ENCODE data around the gene SCAF1.

SCAF1 gene, protein sequence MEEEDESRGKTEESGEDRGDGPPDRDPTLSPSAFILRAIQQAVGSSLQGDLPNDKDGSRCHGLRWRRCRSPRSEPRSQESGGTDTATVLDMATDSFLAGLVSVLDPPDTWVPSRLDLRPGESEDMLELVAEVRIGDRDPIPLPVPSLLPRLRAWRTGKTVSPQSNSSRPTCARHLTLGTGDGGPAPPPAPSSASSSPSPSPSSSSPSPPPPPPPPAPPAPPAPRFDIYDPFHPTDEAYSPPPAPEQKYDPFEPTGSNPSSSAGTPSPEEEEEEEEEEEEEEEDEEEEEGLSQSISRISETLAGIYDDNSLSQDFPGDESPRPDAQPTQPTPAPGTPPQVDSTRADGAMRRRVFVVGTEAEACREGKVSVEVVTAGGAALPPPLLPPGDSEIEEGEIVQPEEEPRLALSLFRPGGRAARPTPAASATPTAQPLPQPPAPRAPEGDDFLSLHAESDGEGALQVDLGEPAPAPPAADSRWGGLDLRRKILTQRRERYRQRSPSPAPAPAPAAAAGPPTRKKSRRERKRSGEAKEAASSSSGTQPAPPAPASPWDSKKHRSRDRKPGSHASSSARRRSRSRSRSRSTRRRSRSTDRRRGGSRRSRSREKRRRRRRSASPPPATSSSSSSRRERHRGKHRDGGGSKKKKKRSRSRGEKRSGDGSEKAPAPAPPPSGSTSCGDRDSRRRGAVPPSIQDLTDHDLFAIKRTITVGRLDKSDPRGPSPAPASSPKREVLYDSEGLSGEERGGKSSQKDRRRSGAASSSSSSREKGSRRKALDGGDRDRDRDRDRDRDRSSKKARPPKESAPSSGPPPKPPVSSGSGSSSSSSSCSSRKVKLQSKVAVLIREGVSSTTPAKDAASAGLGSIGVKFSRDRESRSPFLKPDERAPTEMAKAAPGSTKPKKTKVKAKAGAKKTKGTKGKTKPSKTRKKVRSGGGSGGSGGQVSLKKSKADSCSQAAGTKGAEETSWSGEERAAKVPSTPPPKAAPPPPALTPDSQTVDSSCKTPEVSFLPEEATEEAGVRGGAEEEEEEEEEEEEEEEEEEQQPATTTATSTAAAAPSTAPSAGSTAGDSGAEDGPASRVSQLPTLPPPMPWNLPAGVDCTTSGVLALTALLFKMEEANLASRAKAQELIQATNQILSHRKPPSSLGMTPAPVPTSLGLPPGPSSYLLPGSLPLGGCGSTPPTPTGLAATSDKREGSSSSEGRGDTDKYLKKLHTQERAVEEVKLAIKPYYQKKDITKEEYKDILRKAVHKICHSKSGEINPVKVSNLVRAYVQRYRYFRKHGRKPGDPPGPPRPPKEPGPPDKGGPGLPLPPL

DNA sequence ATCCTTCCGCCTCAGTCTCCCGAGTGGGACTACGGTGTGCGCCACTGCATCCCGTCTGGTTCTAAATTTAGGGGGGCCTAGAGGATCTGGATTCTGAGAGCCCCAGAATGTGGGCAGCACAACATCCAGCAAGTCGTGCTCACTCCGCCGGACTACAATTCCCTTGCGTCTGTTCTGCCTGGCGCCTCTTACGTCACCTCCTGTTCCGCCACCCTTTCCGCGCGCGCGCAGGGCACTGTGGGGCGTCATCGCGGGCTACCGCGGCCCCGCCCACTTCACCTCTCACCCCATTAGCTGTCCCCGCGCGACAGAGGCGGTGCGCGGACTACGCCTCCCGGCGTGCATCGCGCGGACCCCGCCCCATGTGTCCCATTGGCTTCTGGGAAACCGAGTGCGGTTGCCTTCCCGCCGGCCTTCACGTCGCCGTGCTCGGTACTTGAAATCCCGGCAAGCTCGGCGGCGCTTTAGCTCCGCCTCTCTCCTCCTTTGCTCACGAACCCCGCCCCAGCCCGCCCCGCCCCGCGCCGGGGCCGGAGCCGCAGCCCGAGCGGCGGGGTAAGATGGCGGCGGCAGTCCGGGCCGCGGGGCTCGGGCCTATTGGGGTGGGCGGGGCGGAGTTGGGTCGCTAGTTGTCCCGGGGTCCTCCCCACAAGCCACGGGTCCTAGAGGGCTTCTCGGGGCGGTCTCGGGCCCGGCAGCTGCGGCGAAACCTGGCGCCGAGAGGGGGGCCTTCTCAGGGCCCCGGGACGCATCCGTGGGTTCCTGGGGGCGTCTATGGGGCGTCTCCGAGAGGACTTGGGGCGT lies at the start of gene SCAF1:
Gene SCAF1 (plus strand): TSS at position 522 of the 804 bp plus-strand sequence. CDS start 2,818 bp downstream, outside the sequence.
- peak; percentile 89 for FAIRE-seq

DNA sequence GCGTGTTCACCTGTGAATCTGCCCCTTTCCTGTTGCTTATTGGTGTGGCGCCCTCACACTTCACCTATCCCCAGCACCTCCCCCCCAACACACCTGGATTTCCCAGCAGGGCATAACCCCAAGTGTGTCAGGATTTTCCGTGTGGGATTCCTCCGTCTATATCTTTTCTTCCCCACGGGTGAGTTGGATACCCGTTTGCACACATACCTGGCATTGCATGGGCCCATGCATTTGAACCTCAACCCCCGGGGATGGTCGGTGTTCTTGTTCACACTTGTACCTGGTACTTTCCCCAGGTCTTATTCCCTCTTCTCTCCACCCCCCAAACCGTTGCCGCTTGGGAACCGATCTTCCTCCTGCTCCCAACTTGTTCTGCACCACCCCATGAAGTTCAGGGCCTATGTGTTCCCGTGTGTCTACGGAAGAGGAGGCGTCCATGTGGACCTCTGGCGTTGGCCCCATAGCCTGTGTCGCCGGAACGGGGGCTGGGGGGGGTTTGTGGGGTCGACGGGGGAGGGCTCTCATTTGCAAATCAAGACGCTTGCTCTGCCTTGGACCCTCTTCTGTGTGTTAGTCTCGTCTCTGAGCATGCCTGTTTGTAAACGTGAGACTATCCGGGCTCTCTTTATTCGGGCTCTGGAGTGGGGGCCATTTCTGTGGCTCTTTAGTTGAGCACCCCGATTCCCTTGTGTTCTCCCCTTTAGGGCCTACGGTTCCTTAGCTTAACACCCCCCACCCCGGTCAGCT lies 49.4 kb upstream of the SCAF1 start:
- no peak for FAIRE-seq

DNA sequence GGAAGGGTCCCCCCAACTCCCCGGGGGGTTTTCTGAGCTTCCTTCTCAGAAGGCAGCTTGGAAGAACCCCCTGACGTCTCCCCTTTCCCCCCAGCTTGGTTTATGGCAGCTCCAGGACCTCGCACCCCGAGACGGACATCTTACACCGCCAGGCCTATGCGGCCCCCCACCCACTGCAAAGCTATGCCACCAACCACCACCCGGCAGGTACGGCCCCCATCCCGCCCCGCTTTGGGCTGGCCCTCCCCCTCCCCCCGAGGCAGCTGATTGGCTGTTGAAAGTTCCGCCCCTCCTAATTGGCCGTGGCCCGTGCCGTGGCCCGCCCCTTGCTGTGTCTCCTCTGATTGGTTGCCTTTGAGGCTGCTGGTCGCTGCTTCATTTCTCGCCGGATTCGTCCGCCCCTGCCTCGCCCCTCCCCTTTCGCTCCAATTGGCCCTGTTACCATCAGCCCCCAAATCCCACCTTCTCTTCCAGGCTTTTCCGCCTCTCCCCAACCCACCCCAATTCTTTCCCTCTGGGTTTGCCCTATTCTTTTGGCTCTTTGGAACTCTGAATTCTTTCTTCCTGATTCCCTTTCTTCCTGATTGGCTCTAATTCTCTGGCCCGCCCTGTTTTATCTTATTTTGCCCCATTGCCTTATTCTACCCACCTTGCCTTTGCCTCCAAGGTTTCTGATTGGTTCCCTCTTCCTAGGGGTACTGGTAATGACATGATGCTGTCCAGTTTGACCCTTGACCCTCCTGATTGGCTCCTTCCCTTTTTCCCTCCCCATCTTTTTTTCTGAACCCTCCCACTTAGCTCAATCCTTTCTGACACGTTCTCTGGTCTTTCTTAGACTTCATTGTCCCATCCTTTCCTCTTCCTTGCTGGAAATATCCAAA lies 48.5 kb upstream of the SCAF1 start:
- no peak for FAIRE-seq

DNA sequence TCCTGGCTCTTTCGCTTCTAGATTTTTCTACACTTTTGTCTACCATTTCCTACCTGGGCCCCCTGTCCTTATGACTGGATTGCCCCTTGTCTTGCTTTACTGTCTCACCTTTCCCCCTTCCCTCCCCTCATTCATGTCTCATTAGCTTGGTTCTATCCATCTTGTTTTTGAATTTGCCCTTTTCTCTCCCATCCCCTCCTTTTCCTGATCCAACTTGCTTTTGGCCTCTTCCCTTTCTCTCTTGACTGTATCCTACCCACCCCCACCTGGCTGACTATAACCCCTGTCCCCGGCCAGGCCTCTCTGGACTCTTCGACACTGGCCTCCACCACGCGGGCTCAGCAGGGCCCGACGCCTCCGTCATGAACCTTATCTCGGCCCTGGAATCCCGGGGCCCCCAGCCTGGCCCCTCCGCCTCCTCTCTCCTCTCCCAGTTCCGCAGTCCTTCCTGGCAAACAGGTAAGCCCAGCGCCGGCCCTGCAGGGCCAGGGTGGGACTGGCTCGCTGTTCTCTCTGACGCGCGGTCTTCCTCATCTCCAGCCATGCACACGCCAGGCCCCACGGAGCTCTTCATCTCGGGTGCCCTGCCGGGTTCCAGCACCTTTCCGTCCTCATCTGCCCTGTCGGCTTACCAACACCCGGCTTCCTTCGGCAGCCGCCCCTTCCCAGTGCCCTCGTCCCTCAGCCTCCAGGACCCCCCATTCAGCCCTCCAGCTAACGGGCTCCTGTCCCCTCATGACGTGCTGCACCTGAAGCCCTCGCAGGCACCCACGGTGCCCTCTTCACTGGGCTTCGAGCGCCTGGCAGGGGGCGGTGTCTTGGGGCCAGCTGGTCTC lies 47.6 kb upstream of the SCAF1 start:
- FAIRE-seq: no peak

DNA sequence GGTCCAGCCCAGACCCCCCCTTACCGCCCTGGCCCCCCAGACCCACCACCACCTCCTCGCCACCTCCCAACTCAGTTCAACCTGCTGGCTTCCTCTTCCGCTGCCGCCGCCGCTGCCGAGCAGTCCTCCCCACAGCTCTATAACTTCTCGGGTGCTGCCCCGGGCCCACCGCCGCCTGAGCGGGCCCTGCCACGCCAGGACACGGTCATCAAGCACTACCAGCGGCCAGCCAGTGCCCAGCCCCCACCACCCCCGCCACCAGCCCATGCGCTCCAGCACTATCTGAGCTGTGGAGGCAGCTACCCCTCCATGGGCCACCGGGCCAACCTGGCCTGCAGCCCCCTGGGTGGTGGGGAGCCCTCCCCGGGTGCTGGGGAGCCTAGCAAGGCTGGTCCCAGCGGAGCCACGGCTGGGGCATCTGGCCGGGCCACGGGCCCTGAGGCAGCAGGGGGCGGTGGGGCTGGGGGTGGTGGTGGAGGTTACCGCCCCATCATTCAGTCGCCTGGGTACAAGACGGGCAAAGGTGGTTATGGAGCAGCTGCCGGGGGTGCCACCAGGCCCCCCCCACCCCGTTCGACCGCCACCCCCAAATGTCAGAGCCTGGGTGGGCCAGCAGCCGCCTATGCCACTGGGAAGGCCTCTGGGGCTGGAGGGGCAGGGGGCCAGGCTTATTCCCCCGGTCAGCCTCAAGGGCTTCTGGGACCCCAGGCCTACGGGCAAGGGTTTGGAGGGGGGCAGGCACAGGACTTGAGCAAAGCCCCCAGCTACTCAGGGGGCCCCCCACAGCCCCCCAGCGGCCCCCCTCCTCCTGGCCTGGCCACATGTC lies 46.8 kb upstream of the SCAF1 start:
- FAIRE-seq: no peak

DNA sequence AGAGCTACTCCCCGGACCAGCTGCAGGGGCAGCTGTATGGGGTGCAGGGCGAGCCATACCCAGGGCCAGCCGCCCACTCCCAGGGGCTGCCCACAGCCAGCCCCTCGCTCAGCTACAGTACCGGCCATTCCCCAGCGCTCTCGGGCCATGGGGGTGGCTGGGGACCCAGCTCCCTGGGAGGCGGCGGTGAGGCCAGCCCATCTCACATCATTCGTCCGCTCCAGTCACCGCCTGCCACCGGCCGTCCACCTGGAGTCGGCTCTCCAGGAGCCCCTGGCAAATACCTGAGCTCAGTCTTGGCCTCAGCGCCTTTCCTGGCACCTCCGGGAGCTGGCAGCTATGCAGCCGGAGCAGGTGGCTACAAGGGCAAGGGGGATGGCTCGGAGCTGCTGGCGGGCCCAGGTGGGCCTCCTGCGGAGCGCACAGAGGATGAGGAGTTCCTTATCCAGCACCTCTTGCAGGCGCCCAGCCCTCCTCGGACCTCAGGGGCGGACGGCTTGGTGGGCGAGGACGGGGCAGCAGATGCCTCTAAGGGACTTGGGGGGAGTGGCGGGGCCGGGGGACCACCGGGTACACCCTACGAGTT lies 46.1 kb upstream of the SCAF1 start:
- no peak for FAIRE-seq

DNA sequence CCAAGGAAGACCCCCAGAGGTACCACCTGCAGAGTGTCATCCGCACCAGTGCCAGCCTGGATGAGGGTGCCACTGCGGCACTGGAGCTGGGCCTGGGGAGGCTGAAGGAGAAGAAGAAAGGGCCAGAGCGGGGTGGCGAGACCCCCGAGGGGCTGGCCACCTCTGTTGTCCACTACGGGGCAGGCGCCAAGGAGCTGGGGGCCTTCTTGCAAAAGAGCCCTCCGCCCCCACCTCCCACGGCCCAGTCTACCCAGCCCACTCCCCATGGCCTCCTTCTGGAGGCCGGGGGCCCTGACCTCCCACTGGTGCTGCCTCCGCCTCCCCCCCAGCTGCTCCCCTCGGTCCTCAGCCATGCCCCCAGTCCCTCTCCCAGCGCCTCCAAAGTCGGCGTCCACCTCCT lies 45.6 kb upstream of the SCAF1 start:
- no peak for FAIRE-seq

DNA sequence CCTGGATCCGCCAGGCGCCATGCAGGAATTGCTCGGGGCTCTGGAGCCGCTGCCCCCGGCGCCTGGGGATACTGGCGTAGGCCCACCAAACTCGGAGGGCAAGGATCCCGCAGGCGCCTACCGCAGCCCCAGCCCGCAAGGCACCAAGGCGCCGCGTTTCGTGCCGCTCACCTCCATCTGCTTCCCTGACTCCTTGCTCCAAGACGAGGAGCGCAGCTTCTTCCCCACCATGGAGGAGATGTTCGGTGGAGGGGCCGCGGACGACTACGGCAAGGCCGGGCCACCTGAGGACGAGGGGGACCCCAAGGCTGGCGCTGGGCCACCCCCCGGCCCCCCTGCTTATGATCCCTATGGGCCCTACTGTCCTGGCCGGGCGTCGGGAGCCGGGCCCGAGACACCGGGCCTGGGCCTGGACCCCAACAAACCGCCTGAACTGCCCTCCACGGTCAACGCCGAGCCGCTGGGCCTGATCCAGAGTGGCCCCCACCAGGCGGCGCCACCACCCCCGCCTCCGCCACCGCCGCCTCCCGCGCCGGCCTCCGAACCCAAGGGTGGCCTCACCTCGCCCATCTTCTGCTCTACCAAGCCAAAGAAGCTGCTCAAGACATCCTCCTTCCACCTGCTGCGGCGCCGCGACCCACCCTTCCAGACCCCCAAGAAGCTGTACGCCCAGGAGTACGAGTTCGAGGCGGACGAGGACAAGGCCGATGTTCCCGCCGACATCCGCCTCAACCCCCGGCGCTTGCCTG lies 44.9 kb upstream of the SCAF1 start:
- FAIRE-seq: no peak

DNA sequence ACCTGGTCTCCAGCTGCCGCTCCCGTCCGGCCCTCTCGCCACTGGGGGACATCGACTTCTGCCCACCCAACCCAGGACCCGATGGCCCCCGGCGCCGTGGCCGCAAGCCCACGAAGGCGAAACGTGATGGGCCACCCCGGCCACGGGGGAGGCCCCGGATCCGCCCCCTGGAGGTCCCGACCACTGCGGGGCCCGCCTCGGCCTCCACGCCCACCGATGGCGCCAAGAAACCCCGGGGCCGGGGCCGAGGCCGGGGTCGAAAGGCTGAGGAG lies 44.4 kb upstream of the SCAF1 start:
- no peak for FAIRE-seq

DNA sequence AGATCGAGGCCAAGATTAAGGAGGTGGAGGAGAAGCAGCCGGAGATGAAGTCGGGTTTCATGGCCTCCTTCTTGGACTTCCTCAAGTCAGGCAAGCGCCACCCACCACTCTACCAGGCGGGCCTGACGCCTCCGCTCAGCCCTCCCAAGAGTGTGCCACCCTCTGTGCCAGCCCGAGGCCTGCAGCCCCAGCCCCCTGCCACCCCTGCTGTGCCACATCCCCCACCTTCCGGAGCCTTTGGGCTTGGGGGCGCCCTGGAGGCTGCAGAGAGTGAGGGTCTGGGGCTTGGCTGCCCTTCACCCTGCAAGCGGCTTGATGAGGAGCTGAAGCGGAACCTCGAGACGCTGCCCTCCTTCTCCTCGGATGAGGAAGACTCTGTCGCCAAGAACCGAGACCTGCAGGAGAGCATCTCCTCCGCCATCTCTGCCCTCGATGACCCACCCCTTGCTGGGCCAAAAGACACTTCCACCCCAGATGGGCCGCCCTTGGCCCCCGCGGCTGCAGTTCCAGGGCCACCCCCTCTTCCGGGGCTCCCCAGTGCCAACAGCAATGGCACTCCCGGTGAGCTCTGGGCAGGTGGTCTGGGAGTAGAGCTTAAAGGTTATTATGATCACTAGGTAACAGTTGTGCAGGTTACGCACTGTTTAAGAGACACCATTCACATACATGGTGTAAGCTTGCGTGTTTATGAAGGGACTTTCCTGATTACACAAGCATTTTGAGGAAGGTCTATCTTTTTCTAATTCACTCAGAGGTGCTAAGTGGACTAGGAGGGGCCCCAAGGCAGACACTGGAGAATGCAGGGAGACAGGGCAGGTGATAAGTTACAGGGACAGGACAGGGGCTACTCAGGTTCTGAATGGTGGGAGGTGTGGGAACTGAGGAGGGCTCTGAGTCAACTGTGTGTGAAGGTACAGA lies 42.4 kb upstream of the SCAF1 start:
- no peak for FAIRE-seq

DNA sequence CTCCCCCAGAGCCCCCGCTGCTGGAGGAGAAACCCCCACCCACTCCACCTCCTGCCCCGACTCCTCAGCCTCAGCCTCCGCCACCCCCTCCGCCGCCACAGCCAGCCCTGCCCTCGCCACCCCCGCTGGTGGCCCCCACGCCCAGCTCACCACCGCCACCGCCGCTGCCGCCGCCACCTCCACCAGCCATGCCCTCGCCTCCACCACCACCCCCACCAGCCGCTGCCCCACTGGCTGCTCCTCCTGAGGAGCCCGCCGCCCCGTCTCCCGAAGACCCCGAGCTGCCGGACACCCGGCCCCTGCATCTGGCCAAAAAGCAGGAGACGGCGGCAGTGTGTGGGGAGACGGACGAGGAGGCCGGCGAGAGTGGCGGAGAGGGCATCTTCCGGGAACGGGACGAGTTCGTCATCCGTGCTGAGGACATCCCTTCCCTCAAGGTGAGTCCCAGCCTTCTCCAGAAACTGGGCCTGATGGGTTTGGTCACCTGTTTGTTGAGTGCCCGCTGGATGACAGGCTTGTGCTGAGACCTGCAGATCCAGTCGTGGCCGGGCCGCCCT lies 40.4 kb upstream of the SCAF1 start:
- FAIRE-seq: no peak

DNA sequence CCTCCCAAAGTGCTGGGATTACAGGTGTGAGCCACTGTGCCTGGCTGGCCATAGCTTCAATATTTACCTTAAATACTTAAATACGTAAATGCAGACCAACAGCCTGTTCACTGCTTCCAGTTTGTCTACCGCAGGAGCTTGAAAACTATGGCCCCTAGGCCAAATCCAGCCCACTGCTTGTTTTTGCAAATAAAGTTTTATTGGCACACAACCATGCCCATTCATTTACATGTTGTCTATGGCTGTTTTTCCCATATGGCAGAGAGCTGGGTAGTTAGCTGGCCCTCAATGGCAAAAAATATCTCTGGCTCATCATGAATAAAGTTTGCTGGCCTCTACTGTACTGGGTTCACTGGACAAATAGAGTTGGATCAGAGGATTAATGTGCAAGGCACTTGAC lies 39.2 kb upstream of the SCAF1 start:
- FAIRE-seq: no peak

DNA sequence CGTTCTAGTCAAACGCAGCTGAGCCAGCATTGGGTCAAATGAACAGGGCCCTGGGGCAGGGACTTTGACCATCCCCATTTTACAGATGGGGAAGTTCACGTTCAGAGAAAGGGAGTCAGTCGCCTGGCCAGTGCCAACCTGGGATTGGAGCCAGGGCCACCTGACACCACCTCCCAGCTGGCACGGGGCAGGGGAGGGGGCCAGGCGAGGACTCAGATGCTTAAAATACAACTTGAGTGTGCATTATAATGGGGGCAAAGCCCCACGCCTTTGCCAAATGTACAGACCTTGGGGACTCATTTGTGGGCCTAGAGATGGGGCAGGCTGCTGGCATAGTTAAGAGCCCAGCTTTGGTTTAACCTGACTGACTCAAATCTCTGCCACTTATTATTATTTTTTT lies 36.4 kb upstream of the SCAF1 start:
- no peak for FAIRE-seq

DNA sequence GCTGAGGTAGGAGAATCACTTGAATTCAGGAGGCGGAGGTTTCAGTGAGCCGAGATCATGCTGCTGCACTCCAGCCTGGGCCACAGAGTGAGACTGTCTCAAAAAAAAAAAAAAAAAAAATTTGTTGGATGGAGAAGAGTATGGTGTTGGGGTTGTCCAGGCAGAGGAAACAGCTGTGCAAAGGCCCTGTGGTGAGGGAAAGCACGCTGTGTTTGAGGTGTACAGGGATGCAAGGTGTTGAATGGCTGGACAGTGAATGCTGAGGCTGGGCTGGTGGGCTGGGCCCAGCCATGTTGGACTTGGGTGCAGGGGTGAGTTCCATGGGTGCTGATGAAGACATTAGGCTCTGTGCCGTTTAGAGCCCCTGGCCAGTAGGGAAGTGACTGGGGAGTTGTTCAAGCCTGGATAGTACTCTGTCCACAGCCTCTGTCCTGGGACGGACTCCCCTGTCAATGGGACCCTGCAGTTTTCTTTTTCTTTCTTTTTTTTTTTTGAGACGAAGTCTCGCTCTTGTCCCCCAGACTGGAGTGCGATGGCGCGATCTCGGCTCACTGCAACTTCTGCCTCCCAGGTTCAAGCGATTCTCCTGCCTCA lies 32.4 kb upstream of the SCAF1 start:
- no peak for FAIRE-seq

DNA sequence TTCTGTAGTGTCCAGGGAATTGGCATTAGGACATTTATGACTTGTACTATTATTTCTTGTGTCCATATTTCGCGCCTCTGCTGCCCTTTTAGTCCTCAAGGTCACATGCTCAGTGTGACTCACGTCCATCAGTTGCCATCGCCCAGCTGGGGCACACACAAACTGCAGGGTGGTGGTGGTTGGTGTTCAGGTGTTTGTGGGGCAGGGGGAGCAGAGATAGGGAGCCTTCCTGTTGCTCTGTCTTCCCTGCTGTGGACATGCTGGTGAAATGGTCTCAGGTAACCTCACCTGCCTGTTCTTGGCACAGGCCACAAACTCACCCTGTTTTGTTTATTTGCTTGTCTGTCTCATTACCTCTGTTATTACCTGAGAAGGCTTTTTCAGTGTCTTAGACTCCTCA lies 28.6 kb upstream of the SCAF1 start:
- FAIRE-seq: no peak

All from islet of Langerhans (tissue), 1 donor.